ENCODE results near the gene CSF1R.
A peak's percentile ranks its signal among the peaks of the same experiment; 100 is the strongest.

The CSF1R gene

DNA sequence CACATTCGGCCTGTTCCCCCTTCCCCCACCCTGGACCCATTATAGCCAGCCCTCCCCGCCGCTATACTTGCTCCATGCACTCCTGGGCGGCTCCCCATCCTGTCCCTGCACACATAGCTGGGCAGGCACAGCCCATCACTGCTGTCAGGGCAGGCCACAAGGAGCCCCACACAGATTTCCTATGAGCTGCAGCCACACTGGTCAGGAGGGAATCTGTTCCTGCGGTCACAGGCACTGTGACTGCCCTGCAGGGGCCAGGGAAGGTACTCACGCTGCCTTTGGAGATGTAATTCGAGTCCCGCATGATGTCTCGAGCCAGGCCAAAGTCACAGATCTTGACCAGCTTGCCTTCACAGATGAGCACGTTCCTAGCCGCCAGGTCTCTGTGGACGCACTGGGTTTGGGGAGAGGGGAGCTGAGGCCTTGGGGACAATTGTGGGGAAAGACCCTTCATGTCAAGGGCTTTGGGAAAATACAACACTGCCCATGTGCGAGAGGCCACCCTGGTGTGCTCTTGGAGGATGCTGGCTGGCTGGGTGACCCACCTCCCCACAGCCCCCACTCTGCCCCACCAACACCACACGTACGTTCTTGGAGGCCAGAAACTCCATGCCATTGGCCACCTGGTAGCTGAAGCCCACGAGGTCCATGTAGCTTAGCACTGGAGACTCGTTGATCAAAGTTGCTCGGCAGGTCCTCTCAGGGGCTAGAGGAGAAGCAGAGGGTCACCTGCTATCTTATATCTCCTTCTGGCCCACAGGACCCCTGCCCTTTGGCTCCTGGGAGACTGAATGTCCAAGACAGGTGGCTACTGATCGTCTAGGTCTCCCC, 34.5 kb upstream of the CSF1R start:
- DNase-seq (ENCODE audit: low read depth): no peak

DNA sequence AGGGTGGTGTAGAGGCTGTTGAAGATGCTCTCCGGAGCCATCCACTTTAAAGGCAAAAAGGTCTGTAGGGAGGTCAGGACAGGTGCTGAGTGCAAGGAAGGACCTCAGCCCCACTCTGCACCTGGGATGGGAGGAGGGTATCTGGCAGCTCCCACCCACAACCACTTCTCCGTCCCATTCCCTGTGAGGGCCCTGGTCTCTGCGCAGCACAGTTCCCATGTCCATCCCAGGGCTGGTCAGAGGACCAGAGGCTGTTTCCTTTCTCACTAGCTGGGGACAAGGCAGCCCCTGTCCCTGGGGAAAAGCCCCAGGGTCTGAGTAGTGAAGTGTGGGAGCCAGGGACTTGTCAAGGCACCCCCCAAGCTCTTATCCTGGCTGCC, 33.7 kb upstream of the CSF1R start:
- DNase-seq (ENCODE audit: low read depth): no peak

DNA sequence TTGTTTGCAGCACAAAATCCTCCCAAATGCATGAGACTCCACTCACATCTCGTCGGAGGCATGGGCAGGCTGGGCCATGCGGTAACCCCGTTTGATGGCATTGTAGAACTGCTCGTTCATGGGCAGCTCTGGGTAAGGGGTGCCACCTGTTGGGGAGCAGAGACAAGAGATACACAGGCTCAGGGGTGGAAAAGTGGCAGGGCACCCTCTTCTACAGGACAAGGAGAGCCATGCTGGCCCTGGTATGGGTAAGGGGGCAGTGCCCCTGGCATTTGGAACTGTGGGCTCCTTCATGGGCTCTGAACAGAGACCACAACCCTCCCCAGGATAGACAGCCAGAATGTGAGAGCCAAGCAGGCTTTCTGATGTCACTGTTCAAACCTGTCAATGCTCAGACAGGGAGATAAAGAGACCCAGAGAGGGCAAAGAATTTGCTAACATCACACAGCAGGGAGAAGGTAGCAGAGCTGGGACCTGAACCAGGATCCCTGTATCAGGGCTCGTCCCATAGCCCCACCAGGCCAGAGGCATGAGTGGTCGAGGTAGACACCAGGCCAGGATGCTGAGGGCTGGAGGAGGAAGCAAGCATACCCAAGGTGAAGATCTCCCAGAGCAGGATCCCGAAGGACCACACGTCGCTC, 33.2 kb upstream of the CSF1R start:
- no peak for DNase-seq (ENCODE audit: low read depth)

DNA sequence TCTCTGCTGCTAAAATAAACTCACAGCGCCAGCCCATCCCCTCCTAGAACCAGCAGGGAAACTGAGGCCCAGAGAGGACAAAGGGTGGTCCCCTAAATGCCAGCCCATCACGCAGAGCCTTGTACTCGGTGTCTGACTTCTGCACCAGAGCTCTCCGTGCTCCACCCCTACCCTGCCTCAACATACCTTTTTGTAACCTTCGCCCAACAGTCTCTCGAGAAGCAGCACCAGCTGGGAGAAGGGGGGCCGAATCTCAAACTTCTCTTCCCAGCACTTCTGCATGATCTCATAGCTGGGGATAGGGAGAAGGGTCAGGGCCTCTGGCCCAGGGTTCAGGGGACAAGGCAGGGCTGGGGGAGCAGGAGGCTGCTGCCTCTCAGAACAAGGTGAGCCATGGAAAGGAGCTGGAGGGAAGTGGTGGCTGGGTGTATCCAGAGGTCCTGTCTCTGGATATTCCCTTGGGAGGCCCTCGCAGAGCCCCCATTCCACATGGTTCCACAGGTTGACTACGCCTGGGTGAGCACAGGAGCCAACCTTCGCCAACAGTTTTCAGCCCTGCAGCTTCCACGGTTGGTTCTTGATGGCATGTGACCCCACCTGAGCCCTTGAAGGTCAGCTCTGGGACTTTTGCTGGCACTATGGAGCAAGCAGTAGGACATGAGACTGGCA, 32.3 kb upstream of the CSF1R start:
- no peak for DNase-seq (ENCODE audit: low read depth)

DNA sequence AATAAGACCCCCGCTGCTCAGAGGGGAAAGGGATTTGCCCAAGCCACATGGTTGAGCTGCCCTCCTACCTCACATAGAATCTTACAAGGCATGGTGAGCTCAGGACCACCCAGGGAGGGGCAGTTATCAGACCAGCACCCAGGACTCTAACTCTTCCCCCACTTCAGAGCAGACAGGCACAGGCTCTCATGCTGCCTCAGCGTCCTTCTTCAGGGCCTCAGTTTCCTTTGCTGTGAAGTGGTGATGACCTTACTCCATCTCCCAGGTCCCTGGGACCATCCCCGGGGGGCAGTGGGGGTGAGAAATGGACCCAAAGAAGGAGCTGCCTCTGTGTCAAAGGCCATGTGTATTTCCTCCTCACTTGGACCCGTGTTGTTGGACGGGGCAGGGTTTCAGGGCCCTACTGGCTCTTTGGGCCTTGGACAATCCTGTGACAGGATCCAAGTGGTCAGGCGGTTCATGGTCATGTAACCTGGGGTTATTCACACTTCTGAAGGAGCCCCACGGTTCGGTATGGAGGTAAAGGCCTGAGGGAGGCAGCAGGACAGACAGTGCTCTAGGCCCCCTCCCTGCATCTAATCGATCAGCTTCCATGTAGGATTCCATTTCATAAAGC, 31.7 kb upstream of the CSF1R start:
- DNase-seq (ENCODE audit: low read depth): no peak

DNA sequence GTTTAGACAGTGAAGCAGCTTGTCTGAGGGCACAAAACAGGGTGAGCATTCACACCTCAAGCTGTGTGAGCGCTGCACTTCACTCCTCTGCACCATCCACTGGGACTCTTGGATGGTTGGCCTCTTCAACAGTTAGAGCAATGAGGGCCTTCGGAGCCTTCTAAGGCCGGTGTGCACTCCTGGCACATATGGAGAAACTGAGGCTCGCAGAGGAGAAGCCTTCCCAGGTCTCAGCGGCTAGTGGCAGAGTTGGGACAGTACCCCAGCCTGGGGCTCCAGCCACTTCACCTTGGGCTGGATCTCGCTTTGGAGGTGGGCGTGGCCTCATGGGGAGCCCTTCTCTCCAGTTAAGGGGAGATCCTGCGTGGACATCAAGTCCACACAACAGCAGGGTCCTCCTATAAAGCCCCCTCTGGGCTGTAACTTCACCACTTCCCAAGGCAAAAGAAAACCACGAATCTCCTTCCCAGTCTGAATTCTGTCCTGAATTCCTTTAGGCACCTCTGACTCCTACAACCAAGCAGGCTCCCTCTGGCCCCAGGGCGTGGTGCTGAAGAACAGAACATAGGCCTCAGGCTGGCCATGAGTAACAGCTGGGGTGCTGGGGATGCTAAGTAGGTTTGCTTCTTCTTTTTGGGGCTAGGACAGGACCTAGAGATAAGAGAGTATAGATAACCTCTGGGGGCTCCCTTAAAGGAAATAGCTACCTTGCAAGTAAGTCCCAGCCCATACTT, 30.5 kb upstream of the CSF1R start:
- no peak for DNase-seq (ENCODE audit: low read depth)

DNA sequence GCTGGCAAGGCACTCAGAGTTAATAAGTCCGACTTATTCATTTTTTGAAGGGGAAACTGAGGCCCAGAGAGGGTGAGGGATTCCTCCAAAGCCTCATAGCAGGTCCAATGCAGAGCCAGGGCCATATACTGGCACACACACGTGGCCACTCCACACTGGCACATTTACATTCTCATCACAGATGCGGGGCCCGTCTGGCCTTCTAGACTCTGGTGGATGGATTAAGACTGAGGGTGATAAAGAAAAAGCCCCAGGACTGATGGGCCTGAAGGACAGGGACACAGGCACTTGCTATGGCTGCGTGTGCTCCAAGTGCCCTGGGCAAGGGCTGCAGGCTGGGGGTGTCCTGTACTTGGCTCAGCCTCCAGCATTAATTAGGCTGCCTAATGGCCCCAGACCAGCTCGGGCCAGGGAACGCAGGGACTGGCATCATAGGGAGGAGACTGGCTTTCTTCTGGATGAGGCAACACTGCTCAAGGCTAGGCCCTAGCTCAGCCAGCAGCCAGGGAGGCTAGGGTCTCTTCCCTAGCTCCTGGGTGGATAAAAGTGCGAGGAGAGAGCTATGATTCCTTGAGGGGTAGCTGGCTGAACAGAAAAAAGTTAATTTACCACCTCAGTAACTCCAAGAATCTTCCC, 28.5 kb upstream of the CSF1R start:
- DNase-seq (ENCODE audit: low read depth): no peak

DNA sequence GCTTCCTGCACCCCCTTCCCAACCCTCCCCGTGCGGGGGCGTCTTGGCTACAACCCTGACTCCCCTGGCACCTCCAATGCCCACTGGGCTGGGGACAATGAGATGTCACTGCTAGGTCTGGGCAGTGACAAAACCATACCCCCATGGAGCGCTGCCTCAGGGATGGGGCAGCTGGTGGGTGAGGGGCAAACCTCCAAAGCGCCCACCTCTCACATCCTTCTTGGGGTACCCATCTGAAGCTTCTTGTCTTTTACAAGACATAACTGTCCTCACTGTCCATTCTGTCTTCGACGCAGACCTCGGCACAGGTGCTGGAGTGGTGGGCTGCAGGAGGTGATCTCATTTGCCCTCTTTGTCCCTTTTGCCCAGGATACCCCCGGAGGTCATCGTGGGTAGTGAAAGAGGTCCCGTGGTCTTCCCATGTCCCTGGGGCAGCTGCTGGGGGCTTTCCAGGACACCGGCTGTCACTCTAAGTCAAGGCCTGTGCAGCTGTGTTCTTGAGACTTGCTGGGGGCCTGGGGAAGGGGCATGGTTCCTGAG, 27.8 kb upstream of the CSF1R start:
- no peak for DNase-seq (ENCODE audit: low read depth)

DNA sequence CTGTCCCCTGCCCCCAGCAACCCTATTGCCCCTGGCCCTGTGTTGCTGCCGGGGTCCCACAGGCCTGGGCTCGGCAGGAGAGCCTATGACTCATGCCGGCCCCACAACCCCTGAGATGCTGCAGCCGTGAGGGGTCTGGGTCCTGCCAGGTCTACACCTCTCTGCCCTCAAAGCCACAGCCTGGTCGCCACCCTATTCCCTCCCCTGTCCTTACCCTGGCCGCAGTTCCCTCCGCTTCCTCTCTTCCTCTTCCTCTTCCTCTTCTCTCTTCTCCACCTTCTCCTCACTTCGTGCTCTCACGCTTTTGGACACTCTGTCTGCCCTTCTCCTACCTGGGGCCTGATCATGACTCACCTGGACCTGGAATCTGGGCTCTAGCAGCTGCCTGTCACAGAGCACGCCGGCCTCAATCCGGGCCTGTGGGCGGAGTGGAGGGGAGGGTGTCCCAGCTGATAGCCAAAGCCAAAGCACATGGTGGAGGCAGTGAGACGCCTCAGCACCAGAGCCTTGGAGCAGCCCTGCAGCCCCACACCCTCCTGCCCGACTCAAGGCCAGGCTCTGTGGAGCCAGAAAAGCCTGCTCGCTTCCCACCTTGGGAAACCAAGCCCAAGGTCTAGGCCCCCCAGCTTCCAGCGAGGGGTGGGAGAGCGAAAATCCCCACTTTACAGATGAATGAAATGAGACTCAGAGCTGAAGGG, 26.8 kb upstream of the CSF1R start:
- DNase-seq (ENCODE audit: low read depth): peak; percentile 30

DNA sequence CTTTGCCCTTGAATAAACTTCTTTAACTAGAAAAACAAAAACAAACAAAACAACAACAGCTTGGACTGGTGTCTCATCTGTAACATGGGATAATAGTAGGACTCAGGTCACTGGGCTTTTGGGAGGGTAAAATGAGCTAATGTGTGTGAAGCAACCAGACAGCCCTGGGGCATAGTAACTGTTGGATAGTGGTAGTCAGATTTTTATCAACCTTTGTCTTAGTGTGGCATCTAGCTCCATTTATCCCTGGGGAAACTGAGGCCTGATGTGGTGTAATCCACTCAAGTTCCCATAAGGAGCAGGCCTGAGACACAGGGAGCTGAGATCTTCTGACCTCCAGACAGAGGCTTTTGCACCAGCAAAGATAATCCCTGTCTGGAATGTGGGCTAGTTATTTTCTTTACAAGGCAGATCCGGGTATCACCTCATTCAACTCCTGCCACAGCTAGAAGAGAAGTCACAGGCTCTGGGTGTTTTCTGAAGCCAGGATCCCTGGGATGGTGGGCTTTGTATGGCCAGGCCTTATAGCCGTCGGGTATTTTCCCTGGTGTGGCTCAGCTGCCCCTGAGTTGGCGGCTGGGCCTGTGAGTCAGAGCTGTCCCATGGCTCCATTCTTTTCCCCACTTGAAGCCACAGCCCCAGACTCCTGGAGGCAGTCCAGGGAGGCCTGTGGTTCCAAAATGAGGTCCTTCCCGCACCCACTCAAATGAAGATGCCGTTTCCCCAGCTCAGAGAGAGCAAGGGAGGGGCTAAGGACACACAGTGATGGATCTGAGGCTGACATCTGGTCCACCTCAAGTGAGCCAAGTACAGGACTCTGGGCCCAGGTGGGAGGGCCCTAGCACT, 26.1 kb upstream of the CSF1R start:
- no peak for DNase-seq (ENCODE audit: low read depth)

DNA sequence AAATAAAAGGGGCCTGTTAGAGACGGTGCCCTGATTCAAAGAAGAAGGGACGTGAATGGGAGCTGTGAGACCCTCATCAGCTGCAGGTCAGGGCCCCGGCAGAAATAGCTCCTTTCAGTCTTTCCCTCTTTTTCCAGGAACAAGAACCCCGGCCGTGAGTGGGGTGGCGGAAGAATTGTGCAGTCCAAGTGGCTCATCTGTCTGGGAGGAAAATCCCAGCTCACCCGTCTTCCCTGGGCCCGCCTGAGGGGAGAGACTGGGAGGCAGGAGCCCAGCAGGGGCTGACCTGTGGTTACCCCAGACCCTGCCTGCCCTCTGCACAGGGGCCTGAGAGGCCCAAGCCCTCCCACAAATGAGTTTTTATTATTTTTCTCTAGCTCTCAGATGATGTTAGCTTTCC, 24.8 kb upstream of the CSF1R start:
- no peak for DNase-seq (ENCODE audit: low read depth)

DNA sequence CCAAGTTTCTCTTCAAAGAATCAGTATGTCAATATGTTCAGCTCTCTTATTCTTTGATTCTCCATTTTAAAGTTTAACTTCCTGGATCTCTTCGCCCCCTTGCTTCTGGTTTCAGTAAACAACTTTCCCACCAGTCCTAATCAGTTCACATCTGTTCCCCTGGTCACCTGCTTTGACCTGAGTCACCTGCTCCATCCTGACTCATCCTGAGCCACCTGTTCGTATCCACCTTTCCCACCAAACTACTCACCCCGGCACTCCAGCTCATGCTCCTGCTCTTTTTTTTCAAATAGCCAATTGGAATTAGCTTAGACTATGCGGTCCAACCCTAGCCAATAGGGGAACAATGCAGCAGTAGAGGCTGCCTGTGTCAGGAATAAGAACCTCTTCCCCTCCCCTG, 23.6 kb upstream of the CSF1R start:
- no peak for DNase-seq (ENCODE audit: low read depth)

DNA sequence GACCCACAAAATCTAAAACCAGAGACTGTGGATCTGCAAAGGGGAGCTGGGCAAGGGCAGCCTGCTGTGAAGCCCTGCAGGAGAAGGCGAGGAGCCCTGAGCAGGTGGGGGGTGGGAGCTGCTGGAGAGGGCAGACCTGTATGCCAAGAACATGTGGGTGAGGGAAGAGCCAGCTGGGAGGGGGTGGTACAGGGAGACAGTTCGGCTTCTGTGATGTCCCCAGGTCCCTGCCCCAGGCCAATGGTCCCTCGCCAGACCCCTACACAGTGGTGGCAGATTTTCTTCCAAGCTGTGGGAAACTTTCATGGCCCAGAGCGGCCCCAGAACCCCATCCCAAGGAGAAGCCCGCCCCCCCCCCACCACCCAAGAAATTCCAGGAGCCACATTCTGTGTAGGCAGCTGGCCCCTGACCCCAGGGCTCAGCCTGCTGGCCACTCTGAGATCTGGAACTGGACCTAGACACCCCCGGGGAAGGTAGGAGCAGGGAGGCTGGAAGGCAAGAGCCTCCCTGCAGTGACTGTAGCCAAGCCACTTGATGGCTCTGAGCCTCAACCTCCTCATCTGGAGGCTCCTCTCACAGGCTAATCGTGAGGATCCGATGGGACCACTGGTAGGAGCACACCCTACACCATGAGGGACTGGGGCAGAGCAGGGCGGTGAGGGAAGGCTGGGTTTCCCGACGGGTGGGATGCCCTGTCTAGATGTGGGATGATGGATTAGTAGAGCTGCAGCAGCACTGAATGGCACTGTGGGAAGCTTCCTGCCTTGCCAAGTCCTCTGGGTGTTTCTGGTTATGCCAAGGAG, 22.6 kb upstream of the CSF1R start:
- no peak for DNase-seq (ENCODE audit: low read depth)

DNA sequence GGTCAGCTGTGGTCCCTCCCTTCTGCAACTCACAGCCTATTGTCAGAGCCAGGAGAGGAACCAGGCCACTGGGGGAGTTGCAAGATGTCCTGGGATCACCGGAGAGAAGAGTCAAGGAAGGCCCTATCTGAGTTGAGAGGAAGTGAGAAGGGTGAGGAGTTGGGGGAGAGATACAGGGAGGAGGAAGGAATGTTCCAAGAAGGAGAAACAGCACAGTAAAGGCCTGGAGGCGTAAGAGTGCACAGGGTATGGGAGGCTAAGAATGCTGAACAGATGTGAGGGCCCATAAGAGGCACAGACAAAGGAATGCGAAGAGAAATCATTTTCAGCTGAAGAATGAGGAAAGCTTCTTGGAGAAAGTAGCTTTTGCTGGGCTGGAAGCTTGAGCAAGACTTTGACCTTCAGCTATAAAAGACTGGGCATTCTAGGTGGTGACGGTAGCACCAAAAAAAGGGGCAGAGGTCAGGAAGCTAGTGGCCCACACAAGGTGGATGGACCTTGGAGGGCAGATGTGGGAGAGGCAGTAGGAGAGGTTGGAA, 21.6 kb upstream of the CSF1R start:
- DNase-seq (ENCODE audit: low read depth): no peak

DNA sequence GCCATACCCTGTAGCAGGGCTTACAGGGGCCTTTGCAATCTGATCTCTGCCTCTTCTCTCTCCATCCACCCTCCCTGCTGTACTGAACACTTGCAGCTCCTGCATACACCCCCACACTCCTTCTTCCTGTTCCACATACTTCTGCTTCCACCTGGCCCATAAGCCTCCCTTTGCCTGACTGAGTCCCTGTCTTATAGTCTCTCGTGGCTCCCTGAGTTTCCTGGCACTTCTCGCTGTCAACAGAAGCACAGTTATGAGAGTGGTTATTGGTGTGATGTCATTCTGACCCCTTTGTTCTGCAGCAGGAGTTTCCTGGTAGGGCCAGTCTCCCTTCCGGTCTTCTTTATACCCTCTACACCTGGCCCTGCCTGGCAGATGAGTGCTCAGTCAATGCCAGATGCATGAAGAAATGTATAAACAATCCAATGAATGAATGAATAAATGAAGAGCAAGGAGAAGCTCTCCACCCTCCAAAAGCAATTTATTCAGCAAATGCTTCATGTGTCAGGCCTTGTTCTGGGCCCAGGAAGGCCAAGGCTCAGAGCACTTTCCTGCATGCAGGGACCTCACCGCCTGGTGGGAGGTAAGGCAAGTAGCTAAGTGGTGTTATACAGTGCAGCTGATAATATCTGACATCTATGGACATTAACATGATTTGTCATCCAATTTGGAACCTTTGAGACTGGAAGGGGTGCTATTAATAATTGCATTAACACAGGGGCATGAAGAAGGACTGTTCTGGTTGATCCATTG, 20.5 kb upstream of the CSF1R start:
- DNase-seq (ENCODE audit: low read depth): no peak

DNA sequence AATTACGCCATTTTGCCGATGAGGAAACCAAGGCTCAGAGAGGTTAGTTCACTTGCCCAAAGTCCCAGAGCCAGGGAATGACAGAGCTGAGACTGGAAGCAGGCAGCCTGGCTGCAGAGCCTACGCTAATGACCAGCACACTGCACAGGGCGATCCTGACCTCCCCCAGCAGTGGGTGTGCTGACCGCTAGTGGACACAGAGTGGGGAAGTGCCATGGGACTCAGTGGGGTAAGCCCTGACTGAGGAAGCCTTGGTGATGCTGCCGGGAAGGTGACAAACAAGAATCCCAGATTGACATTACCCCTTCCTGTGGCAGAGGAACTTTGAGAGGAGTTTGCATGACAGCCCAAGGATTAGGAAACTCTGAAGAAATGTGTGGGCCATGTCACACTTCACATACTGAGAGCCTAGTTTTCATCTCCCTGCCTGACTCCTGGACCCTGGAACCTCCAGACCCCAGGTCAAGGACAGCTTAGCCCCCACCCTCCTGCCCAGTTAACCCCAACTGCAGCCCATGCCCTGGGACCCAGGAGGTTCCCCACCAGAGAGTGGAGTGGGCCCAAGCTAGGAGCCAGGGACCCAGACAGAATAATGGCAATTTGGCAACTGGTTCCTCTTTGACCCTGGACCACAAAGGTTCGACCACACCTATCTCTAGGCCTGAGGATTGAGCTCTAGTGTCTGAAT, 19.7 kb upstream of the CSF1R start:
- no peak for DNase-seq (ENCODE audit: low read depth)

DNA sequence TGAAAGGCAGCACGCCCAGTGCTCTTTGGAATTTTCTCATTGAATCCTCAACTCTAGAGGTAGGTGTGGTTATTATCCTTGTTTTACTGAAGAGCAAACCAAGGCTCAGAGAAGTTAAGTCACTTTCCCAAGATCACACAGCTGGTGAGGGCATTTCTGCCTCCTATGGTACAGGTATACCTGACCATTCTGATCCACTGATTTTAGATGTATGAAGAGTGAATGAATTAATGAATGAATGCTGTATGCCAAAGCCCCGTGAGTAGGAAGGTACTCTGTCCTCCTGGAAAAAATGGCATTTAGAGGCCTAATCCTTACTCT, 18.2 kb upstream of the CSF1R start:
- DNase-seq (ENCODE audit: low read depth): no peak

Data from CMK (cell line).